GM21360 (cell line): ENCODE measurements around the gene CACNA1G.

Experiments
- ATAC-seq: cut with Tn5 transposase; IDR thresholded peaks from one replicate; pipeline ENCODE4 v1.9.1; 2021; ENCODE audit warnings: mild to moderate bottlenecking, moderate library complexity; ENCODE audit not compliant: unreplicated experiment

The CACNA1G gene

DNA sequence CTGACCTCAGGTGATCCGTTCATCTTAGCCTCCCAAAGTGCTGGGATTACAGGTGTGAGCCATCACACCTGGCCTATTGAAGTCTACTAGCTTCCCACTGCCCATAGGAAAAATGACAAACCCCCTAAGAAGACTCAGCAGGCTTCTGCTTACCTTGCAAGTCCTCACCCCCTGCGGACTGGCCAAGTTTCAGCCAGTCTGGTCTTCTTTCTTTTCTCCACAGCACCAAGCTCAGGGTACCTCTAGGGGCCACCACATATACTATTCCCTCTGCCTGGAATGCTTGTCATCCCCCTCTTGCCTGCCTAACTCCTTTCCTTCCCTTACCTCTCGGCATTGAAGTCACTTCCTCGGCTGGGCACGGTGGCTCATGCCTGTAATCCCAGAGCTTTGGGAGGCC lies 105.3 kb downstream of the CACNA1G start:
- ATAC-seq: no peak

DNA sequence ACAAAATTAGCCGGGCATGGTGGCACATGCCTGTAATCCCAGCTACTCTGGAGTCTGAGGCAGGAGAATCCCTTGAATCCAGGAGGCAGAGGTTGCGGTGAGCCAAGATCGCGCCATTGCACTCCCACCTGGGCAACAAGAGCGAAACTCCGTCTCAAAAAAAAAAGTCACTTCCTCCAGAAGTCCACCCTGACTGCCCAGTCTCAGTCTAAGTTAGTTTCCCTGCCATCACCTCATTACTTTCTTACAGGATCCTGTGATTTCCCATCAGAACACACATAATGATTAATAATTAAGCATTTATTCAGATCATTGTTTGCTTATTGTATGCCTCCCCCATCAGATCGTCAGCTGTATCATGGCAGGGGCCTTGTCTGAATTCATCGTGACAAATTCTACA lies 105.8 kb downstream of the CACNA1G start:
- no peak for ATAC-seq

DNA sequence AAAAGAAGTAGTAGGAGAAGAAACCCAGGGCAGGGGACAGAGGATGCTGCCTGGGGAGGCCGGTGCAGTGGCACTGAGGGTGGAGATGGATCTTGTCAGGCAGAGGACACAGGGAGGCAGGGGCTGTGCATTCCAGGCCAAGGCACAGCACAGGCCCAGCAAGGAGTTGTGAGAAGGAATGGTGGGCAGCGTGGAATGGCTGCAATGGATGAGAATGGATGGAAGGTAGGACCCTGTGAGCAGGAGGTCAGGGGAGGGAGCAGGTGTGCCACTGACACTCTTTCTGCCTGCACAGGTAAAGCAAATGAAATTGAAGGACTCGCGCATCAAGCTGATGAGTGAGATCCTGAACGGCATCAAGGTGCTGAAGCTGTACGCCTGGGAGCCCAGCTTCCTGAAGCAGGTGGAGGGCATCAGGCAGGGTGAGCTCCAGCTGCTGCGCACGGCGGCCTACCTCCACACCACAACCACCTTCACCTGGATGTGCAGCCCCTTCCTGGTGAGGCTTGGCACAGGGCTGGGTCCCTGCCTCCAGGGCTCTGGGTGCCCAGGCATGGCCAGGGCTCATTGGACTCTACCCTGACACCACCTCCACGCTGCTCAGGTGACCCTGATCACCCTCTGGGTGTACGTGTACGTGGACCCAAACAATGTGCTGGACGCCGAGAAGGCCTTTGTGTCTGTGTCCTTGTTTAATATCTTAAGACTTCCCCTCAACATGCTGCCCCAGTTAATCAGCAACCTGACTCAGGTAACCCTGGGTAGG lies 106.9 kb downstream of the CACNA1G start:
- ATAC-seq: no peak

GRCh38 chr17:50668025-50668837 lies 107.7 kb downstream of the CACNA1G start:
- no peak for ATAC-seq

DNA sequence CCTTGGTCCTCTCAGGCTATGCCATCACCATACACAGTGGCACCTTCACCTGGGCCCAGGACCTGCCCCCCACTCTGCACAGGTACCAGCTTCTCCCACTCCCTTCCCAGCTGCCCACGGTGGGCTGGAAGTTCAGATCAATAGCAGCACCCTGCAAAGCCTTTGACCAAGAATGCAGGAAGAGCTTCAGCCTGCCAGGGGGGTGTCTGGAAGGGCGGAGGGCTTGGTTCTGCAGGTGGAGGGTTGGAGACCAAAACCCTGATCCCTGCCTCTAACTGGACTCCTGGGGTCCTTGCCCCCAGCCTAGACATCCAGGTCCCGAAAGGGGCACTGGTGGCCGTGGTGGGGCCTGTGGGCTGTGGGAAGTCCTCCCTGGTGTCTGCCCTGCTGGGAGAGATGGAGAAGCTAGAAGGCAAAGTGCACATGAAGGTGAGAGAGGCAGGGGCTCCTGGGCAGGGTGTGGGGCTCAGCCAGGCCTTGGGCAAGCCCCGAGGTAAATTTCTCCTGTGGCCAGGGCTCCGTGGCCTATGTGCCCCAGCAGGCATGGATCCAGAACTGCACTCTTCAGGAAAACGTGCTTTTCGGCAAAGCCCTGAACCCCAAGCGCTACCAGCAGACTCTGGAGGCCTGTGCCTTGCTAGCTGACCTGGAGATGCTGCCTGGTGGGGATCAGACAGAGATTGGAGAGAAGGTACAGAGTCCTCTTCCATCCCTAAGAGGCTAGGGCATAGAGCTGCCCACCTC lies 108.5 kb downstream of the CACNA1G start:
- no peak for ATAC-seq

DNA sequence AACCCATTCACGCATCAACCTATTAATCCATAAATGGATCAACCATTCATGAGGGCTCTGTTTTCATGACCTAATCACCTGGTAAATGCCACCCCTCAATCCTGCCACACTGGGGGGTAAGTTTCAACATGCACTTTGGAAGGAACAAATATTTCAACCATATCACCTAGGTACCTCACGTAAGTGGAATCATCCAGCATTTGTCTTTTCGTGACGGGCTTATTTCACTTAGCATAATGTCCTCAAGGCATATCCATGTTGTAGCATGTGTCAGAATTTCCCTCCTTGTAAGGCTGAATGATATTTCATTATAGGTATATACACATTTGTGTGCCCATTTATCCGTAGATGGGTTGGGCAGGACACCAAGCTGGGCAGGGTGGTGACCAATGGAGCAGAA lies 111.6 kb downstream of the CACNA1G start:
- no peak for ATAC-seq

- no peak for ATAC-seq
Observed at GRCh38 chr17:50672831-50673551, 112.5 kb downstream of the CACNA1G start.

GRCh38 chr17:50675190-50675589 lies 114.7 kb downstream of the CACNA1G start:
- ATAC-seq: no peak

- no peak for ATAC-seq
Observed at GRCh38 chr17:50675627-50676026, 115.1 kb downstream of the CACNA1G start.

GRCh38 chr17:50676065-50676975 lies 115.8 kb downstream of the CACNA1G start:
- ATAC-seq: no peak
